Ishikawa (cell line): ENCODE data around the gene KRTAP10-10.

Experiments used
- REST ChIP-seq: IDR thresholded peaks from 2 replicates; pipeline ENCODE4 v1.6.1; 2012; ENCODE audit warnings: low read depth, mild to moderate bottlenecking
- YY1 ChIP-seq: IDR thresholded peaks from 2 replicates; pipeline ENCODE4 v1.6.1; 2012; ENCODE audit warnings: low read depth

DNA sequence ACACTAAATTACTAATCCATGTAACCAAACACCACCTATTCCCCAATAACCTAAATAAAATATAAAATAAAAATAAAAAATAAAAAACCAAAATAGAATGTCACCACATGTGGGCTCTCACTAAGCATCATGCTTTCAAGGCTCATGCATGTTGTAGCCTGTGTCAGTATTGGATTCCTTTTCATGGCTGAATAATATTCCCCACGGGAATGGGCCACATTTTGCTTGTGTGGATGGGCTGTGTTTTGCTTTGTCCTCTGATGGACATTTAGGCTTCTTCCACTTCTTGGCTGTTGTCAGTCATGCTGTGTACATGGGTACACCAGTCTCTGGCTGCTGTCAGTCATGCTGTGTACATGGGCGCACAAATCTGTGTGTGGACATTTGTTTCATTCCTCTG lies 48.1 kb upstream of the KRTAP10-10 start:
- TF ChIP-seq REST (no peak), YY1 (no peak)
